HG03432 (cell line): ENCODE results near the gene SH3GL1.

Source experiments
- ATAC-seq: cut with Tn5 transposase; IDR thresholded peaks from one replicate; pipeline ENCODE4 v1.9.1; 2021; ENCODE audit warnings: mild to moderate bottlenecking, moderate library complexity; ENCODE audit not compliant: unreplicated experiment

Gene SH3GL1

DNA sequence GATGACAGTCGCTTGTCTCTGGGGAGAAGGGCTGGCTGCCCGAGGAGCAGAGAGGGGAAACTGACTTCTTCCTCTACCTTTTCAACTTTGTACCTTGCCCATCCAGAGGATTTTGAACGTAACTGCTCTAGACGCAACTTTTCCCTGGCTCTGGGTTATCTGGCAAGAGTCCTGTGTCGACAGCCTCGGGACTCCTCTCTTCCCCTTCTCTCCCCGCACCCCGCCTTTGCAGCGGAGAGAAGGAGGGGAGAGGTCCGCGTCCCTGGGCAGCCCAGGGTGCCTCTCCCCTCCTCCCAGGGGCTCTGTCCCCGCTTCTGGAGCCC is 574 bp downstream of the SH3GL1 start:
- ATAC-seq = no peak

GRCh38 chr19:4396949-4397783 is 3.2 kb downstream of the SH3GL1 start:
- no peak for ATAC-seq

DNA sequence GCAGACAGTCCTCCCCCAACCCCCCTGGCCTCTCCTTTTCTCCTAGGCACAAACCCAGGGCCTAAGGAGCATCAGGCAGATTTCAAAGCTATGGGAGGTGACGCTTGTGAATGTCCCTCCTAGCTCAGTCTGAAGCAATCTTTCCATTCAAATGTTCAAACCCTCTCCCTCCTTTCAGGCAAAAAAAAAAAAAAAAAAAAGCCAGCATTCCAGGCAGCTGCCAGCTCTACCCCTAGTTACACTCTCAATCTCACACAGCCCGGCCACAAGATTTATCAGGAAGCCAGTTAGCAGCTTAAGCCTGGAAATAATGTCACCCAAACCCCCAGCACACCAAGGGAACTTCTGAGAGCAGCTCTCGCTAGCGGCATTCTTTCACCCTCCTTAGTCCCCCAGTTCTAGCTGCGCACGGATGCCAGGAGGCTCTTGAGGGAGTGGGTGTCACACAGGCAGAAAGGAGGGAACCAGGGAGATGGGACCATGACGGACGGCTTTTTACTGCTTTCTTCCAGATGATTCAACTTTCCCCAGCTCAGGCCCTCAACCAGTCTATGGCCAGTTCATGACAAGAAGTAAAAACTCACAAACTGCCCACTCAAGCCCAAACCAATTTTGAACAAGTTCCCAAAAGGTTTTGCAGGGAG is 6.3 kb downstream of the SH3GL1 start:
- ATAC-seq = no peak

DNA sequence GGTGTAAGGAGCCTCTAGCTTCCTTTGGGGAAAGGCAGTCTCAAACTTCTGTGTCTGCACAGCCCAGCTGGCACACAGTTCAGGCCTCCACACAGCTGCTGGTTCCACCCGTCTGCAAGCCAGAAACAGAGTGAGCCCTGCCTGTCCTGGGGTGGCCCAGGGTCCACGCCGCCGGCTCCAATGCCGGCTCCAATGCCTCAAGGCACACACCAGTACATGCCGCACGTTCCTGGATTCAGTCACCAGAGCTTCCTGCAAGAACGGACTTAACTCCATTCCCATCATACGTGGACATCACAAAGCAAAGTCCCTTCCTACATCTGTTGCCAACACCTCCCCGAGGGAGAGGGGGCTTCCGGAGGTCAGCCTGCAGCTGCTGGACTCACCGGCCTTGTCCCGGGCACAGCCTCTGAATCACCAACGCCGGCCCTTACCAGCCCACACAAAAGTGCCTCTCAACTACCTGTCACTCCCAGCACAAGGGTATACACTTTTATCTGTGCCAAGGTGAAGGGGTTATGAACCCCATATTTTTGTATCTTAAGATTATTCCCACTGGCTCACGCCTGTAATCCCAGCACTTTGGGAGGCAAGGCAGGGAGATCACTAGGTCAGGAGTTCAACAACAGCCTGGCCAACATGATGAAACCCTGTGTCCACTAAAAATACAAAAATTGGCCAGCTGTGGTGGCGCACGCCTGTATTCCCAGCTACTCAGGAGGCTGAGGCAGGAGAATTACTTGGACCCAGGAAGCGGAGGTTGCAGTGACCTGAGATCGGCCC is 8.5 kb downstream of the SH3GL1 start:
- ATAC-seq = no peak

- no peak for ATAC-seq
Measured at GRCh38 chr19:4391306-4391693, 9.0 kb downstream of the SH3GL1 start.

GRCh38 chr19:4390567-4391305 is 9.6 kb downstream of the SH3GL1 start:
- no peak for ATAC-seq

DNA sequence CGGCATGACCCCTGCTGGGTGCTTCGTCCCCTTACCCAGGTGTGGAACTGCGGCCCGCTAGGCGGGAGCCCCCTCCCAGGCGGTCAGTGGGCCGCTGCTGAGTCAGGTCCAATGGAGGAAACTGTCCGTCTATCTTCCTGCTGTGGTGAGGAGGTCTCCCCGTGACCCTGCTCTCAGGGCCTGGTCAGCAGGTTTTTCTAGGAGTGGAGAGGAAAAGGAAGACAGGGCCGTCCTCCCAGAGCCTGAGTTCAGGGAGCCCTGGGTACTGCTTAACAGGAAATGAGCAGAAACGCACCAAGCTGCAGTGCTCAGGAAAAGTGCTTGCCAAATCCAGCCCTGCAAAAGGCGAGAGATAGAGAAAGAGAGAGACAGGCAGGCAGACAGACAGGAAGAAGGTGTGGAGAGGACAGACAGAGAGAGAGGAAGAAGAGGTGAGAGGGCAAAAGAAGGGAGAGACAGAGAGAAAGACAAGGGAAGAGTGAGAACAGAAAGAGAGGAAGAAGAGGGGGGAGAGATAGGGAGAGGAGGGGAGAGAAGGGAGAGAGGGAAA is 10.3 kb downstream of the SH3GL1 start:
- ATAC-seq = no peak

- ATAC-seq = no peak
Measured at GRCh38 chr19:4389511-4390016, 10.8 kb downstream of the SH3GL1 start.

DNA sequence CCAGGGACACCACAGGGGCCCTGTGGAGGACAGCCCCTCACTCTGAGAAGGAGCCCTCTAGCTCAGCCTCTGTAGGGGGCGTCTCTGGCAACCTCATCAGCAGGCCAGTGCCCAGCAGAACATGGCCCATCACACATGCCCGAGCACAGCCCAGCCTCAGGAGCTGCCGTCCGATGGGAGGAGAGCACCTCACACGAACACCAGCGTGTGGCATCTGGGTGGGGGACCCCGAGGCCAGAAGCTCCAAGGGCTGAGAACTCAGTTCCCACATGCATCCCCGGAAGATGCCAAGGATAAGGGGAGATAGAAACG is 11.3 kb downstream of the SH3GL1 start:
- ATAC-seq = no peak

GRCh38 chr19:4388337-4389063 is 11.8 kb downstream of the SH3GL1 start:
- ATAC-seq = no peak

GRCh38 chr19:4386041-4386782 is 14.1 kb downstream of the SH3GL1 start:
- ATAC-seq = no peak

DNA sequence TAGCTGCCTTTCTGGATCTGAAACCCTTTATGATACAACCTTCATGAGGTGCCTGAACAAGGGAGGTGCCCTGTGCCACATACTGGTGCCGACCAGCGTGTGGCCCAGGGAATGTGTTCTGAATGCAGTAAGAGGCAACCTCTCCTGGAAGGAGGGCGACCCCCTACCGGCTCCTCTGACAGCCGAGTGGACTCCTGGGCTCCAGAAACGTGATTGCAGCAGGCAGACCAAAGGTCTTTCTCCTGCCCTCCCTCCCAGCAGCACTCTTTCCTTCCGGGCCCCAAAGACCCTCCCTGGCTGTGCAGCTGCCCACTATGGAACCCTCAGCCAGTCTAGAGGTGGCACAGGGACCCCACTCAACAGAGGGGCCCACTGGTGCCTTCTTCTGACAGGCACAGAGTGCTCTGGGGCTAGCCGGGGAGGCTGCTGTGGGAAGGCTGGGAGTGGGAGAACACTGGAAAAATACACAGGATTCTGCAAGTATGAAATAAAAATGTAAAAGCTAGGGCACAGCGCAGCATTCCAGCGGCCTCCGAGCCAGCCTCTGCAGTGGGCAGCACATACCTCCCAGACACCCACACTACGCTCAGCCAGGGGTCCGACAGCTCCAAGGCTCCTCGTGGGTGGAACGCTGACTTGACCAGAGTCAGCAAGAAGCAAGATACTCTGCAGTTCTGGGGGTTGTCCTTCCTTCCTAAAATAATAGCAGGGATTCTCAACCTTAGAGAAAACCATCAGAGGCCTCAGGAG is 14.9 kb downstream of the SH3GL1 start:
- no peak for ATAC-seq

DNA sequence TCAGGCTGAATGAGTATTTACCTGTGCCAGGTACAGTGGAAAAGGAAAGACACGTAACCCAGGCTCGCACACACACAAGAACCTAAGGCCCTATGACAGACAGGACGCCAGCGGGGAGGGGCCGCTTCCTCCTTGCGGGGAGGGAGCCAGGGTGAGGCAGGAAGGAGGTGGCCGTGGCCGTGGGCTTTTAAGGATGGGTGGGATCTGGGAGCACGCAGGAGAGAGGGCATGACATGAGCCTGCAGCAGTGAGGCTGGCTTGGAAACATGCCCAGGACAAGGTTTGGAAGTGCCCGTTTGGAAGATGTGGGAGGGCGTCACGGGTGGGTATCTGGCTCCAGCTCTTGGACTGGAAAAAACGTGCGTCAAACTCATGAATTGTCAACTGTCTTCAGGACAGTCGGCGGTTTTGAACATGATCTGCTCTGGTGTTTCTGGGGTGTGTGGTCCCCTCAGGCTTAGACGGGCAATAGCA is 20.1 kb downstream of the SH3GL1 start:
- ATAC-seq = peak; percentile 28

DNA sequence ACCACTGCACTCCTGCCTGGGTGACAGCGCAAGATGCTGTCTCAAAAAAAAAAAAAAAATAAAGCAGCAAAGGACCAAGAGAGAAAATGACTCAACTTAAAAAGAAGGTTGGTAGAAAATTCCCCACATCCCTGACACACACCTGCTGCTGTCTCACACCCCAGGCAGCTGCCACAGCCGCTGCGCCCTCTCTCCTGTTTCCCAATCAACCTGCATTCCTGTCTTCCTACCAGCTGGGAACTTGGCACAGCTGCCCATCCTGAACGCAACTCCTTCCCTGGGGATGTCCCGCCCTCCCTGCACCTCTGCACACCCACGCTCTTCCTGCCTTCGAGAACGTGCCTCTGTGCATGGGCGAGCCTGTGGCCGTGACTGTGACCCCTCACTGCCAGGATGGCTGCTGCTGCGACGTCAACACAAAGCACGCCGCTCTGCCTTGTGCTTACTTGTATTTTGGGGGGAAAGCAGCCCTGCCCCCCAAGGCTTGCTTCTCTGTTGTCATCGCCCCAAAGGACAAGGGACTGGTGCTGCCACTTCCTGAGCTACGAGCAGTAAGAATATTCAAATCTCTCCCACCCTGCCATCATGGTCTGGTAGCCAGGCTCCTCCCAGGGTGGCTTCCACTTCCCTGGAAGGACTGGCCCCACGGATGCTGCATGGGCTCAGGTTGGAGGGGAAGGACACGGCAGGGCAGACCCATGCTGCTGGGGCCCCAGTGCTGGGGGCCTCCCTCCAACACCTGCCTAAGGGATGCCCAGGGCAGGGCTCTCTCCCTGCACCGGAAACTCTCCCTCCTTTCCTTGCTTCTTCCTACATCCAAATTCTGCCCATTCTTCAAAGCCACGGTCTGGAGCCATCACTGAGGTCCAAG is 20.7 kb downstream of the SH3GL1 start:
- ATAC-seq = peak; percentile 42

- no peak for ATAC-seq
Measured at GRCh38 chr19:4378886-4379285, 21.5 kb downstream of the SH3GL1 start.

DNA sequence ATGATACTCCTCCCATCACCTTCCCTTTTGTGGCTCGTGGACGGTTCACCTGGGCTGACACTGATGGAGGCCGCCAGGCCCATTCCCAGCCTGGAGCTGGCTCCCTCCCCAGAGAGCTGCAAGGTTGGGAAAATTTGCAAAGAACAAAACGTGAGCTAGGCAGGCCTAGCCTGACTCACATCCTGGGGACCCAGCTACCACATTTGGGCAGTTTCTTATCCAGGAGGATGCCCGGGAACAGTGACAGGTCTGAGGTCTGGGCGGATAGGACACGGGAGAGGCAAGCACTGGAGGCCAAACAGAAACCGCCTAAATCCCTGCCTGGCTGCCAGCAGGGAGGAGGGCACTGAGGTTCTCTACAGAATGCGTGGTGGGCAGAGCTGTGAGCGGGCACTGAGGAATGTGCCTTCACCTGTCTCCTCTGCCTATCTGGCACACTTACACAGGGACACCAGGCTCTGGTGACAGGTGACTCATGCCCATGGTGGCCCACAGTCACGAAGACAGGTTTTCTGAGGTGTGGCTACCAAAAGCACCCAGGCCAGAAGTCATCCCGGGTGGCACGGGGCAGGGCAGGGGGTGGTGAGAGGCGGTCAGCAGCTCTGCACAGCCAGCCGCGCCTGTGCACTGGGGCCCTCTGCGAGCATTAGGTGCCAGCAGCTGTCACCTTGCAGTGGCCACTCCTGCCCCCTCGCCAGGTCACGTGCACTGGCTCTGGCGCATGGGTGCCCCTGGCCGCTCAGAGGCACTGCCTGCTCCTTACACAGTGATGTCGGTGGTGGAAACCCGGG is 23.2 kb downstream of the SH3GL1 start:
- ATAC-seq = no peak

DNA sequence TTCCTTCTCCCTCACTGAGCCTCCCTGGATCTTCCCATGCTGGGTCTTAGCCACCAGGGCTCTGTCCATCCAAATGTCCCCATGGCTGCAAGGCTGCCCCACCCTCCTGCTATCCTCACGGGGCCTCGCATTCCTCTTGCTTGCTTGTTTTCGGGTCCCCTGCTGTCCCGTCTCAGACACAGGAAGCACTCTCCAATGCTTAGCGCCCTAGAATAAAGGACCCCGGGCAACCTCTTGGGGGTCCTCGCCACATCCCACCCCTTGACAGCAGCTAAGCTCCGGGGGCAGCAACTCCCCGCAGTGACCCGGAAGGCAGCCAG is 23.7 kb downstream of the SH3GL1 start:
- no peak for ATAC-seq
